ENCODE measurements around the gene MDK.

MDK gene

DNA sequence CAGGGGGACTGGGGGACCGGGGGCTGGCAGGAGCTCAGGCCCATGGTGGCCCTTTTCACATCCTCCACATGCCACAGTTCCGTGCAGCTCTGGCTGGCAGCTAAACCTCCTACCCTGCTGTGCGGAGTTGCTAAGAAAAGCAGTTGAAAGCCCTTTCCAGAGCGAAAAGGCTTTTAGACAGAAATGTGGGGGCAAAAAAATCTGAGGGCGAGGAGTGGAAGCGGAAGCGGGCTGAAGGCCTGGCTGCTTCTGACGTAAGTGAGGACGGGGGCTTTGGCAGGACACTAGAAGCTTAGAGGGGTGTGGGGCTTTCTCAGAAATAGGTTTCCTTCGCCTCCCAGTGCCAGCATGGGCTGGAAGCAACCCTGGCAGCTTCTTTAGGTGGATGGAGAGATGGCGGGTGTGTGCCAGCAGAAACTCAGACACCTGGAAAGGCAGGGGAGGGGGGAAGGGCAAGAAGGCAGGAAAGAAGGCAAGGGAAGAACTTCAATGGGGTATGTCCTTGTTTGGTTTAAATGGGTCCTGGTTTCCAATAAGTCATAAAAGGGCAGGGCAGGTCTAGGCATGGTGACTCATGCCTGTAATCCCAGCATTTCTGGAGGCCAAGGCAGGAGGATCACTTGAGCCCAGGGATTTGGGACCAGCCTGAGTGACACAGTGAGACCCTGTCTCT lies 45.4 kb upstream of the MDK start:
- TF ChIP-seq, protein P1, sequence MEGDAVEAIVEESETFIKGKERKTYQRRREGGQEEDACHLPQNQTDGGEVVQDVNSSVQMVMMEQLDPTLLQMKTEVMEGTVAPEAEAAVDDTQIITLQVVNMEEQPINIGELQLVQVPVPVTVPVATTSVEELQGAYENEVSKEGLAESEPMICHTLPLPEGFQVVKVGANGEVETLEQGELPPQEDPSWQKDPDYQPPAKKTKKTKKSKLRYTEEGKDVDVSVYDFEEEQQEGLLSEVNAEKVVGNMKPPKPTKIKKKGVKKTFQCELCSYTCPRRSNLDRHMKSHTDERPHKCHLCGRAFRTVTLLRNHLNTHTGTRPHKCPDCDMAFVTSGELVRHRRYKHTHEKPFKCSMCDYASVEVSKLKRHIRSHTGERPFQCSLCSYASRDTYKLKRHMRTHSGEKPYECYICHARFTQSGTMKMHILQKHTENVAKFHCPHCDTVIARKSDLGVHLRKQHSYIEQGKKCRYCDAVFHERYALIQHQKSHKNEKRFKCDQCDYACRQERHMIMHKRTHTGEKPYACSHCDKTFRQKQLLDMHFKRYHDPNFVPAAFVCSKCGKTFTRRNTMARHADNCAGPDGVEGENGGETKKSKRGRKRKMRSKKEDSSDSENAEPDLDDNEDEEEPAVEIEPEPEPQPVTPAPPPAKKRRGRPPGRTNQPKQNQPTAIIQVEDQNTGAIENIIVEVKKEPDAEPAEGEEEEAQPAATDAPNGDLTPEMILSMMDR (IDR thresholded peaks at IDR 0.05; ENCODE audit: low read depth, low read length, missing control alignments): no peak
- no peak for DNase-seq (ENCODE audit: low read depth)
- H3K4me3 ChIP-seq (ENCODE audit: low read depth, low read length): no peak overlapping the region

DNA sequence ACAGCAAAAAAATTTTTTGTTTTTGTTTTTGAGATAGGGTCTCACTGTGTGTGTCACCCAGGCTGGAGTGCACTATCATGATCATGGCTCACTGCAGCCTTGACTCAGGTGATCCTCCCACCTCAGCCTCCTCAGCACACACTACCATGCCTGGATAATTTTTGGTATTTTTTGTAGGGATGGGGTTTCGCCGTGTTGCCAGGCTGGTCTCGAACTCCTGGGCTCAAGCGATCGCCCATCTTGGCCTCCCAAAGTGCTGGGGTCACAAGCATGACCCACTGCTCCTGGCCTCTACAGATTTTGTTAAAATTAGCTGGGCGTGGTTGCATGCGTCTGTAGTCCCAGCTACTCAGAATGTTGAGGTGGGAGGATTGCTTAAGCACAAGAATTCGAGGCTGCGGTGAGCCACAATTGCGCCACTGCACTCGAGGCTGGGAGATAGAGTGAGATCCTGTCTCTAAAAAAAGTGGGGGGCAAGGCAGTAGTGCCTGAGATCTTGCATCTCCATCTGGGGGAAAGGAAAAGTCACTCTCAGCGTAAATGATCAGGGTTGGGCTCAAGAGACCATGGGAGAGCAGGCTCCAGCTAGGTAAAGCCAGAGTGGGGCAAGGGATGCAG lies 44.8 kb upstream of the MDK start:
- no peak for DNase-seq (ENCODE audit: low read depth)
- no peak overlapping the region for H3K4me3 ChIP-seq (ENCODE audit: low read depth, low read length)
- TF ChIP-seq, protein P1 (IDR thresholded peaks at IDR 0.05; ENCODE audit: low read depth, low read length, missing control alignments): no peak

DNA sequence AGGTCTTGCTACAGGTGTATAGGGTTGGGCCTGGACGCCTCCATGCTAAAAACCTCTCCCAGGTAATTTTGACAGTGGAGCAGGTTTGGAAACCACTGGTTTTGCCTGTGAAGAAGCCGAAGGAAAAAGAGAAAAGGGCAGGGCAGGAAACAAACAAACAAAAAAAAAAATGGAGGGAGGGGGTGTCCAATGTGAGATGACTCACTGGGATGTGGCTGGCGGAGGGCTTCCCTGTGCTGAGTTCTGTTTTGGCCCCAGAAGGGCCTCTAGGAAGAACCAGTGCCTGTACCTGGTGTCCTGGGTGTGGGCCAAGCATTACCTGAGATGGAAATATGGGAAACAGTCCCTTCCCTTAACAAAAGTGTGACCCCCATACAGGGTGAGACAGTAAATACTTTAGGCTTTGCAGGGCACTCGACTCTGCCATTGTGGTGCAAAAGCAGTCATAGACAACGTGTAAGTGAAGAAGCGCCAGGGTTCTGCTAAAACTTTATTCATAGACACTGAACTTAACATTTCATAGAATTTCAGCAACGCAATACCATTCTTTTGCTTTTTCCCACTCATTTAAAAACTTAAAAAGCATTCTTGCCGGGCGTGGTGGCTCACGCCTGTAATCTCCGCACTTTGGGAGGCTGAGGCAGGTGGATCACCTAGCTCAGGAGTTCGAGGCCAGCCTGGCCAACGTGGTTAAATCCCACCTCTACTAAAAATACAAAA lies 43.7 kb upstream of the MDK start:
- TF ChIP-seq, protein P1 (IDR thresholded peaks at IDR 0.05; ENCODE audit: low read depth, low read length, missing control alignments): no peak
- DNase-seq (ENCODE audit: low read depth): no peak
- no peak overlapping the region for H3K4me3 ChIP-seq (ENCODE audit: low read depth, low read length)

DNA sequence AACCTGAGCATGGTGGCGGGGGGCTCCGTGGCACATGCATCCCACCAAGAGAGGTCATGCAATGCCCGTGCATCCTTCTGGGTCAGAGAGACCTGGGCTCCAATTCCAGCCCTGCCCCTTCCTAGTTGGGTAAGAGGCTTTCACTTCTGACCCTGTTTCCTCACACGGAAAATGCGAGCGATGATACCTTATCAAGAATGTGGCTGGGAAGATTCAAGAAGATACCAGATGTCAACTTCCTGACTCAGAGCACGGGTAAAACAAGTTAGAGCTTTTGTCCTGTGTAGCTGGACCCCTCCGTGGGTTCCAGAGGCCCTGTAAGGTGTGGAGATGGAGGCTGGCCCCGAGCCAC lies 42.9 kb upstream of the MDK start:
- DNase-seq (ENCODE audit: low read depth): no peak
- TF ChIP-seq, protein P1 (IDR thresholded peaks at IDR 0.05; ENCODE audit: low read depth, low read length, missing control alignments): no peak
- H3K4me3 ChIP-seq (ENCODE audit: low read depth, low read length): no peak overlapping the region

DNA sequence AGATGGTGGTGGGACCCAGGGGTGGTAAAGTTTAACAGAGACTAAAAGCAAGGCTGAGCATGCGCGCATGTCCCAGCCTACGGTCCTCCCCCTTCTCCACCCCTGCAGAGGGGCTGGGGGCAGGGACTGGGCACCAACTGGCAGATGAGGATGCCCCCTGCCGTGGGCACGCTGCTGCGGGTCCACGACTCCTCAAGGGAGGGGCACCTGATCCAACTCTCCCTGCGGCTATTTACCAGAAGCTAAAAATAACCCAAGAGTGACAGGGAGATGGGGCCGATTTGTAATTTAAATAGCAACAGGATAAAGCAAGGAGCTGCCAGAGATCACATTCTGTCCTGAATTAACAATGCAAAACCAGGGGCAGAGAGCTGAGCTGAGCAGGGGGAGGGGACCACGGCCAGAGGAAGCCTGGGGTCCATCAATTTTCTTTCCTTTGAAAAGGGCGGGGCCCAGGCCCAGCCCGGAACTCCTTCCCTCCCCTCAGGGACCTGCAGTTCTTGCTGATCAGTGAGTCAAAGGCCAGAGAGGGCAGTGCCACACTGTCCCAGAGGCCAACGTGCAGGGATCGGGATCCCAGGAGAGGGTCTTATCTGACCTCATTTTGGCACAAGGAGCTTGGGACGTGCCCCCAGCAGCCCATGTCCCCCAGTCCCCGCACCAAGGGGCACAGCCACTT lies 42.3 kb upstream of the MDK start:
- no peak overlapping the region for H3K4me3 ChIP-seq (ENCODE audit: low read depth, low read length)
- TF ChIP-seq, protein P1 (IDR thresholded peaks at IDR 0.05; ENCODE audit: low read depth, low read length, missing control alignments): no peak
- DNase-seq (ENCODE audit: low read depth): no peak

DNA sequence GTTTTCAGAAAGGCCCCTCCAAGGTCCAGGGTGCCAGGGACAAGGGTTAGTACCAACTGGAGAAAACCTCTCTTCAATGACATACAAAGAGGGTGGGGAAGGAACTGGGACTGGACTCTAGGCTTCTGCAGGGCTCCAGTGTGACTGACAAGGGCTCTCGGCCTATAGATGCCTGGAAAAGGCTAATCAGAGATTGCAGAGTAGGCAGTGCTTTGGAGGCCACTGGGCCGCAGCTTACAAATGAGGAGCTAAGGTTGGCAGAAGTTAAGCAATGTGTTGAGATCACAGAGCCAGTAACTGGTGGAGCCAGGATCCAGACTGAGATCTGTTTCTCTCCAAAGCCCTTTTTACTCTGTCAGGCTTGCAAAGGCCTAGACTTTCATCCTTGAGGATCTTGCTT lies 41.7 kb upstream of the MDK start:
- TF ChIP-seq, protein P1 (IDR thresholded peaks at IDR 0.05; ENCODE audit: low read depth, low read length, missing control alignments): no peak
- no peak for DNase-seq (ENCODE audit: low read depth)
- H3K4me3 ChIP-seq (ENCODE audit: low read depth, low read length): no peak overlapping the region

Measured in GM12864 (cell line).